ENCODE results near the gene IQGAP3. TPM values are rescaled to one million over a fixed set of nuclear protein-coding genes. Genes with fewer than 3 reads are reported as not detected.

IQGAP3 gene
- total RNA-seq, 1 donor from 2014 or later, result 43.1 TPM

DNA sequence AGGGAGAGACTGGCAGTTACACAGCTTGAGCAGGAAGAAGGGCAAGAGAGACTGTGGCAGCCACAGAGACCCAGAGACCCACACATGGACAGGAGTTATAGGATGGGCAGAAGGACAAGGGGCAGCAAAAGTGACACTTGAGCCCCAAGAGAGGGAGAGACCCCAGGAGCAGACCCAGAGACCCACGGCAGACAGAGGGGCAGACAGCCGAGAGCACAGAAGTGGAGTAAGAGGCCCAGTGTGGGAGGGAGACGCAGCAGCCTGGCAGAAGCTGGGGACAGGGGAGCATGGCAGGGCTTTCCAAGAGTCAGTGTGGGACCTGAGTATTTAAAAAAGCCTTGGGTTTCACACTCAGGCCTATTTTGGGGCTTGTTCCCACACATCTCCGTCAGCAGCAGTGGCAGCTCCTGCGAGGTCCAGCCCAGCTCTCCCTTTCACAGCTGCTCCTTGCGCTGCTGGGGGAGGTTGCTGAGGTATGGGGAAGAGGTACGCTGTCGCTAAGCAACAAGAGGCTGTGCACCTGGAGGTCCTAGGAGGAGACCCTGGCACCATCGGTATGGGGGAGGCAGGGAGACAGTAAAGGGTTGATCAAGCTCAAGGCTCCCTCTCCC is 62.8 kb downstream of the IQGAP3 start:
- peaks cover 15% of the 10 kb centered on the region for H3K4me1 Mint-ChIP-seq
- TF ChIP-seq, protein P1, sequence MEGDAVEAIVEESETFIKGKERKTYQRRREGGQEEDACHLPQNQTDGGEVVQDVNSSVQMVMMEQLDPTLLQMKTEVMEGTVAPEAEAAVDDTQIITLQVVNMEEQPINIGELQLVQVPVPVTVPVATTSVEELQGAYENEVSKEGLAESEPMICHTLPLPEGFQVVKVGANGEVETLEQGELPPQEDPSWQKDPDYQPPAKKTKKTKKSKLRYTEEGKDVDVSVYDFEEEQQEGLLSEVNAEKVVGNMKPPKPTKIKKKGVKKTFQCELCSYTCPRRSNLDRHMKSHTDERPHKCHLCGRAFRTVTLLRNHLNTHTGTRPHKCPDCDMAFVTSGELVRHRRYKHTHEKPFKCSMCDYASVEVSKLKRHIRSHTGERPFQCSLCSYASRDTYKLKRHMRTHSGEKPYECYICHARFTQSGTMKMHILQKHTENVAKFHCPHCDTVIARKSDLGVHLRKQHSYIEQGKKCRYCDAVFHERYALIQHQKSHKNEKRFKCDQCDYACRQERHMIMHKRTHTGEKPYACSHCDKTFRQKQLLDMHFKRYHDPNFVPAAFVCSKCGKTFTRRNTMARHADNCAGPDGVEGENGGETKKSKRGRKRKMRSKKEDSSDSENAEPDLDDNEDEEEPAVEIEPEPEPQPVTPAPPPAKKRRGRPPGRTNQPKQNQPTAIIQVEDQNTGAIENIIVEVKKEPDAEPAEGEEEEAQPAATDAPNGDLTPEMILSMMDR (conservative IDR thresholded peaks at IDR 0.05), result no peak
- peaks cover 8% of the 10 kb centered on the region for H3K27me3 Mint-ChIP-seq (ENCODE audit: low read depth)
- no peaks in the 10 kb centered on the region for H3K36me3 Mint-ChIP-seq (ENCODE audit: low read depth)
- H3K4me3 Mint-ChIP-seq, result no peak overlapping the region
- H3K27ac Mint-ChIP-seq (ENCODE audit: unreplicated experiment), result no peak overlapping the region
- no peaks in the 10 kb centered on the region for H3K9me3 Mint-ChIP-seq
- no peak for DNase-seq (ENCODE audit: low read depth, low spot score)

DNA sequence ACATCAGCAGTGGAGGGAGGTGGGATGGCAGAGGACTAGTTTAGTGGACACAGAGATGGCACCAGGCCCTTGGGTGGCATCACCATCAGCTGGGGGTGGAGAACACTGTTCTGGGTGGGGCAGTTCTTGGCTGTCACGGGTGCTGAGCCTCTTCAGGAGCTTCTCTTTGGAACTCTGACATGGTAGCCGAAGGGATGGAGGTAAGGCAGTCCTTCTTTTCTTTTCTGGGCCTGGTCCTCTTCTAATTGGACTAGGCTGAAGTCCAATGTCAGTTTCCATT is 63.5 kb downstream of the IQGAP3 start:
- TF ChIP-seq, protein P1 (conservative IDR thresholded peaks at IDR 0.05), result no peak
- H3K36me3 Mint-ChIP-seq (ENCODE audit: low read depth), result no peaks in the 10 kb centered on the region
- peaks cover 22% of the 10 kb centered on the region for H3K4me1 Mint-ChIP-seq
- H3K27ac Mint-ChIP-seq (ENCODE audit: unreplicated experiment), result no peak overlapping the region
- H3K9me3 Mint-ChIP-seq, result no peaks in the 10 kb centered on the region
- no peak overlapping the region for H3K4me3 Mint-ChIP-seq
- peaks cover 8% of the 10 kb centered on the region for H3K27me3 Mint-ChIP-seq (ENCODE audit: low read depth)
- DNase-seq (ENCODE audit: low read depth, low spot score), result no peak

DNA sequence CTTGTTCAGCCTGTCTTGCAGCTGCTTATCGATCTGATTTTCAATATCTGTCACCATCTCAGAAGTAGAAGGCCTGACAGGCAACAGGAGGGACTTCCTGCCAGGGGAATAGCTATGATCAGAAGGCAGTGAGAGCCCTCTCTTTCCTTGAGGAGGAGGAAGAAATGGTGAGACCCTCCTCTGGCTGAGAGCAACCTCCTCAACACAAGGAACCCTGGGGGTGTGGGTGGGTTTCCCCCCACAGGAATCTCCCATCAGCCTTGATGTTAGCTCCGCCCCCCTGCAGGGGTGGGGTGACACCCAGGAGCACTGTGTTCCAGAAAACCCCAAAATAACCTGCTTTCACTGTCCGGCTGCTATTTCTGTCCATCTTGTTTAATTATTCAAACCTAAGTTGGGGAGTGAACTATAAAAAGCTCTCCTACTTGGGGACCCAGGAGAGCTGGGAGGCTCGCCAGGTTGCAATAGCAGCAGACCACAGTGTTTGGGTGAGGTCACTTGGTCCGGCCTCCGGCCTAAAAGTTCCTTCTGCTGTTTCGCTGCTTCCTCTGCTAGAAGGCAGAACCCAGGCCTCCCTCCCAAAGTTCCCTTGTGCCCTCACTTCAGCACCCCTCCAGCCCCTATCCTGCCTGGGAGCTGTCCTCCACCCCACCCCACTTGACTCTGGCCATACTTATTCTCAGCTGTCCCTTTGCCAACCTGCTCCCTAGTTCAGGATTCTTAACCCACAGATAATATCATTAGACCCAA is 64.0 kb downstream of the IQGAP3 start:
- Mint-ChIP-seq H3K27me3 (ENCODE audit: low read depth) (peaks cover 8% of the 10 kb centered on the region), H3K36me3 (ENCODE audit: low read depth) (no peaks in the 10 kb centered on the region), H3K4me3 (no peak overlapping the region), H3K27ac (ENCODE audit: unreplicated experiment) (no peak overlapping the region), H3K4me1 (peaks cover 23% of the 10 kb centered on the region), H3K9me3 (no peaks in the 10 kb centered on the region)
- TF ChIP-seq, protein P1 (conservative IDR thresholded peaks at IDR 0.05), result no peak
- no peak for DNase-seq (ENCODE audit: low read depth, low spot score)

DNA sequence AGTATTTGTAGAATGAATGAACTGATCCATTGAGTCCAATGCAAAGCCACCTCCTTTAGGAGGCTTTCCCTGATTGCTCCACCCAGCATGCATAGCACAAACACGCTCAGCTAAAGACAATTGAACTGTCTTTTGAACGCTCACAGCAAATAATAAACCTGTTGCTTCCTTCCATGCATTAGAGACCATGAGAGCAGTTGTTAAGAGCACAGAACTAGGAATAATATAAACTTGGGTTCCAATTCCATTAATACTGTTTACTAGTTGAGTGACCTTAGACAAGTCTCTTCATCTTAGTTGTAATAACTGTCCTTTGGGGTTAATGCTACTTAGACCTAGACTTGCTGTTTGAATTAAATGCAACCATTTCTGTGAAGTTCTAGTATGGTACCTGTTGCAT is 65.9 kb downstream of the IQGAP3 start:
- H3K27ac Mint-ChIP-seq (ENCODE audit: unreplicated experiment), result no peak overlapping the region
- H3K36me3 Mint-ChIP-seq (ENCODE audit: low read depth), result no peaks in the 10 kb centered on the region
- H3K27me3 Mint-ChIP-seq (ENCODE audit: low read depth), result no peaks in the 10 kb centered on the region
- TF ChIP-seq, protein P1 (conservative IDR thresholded peaks at IDR 0.05), result no peak
- DNase-seq (ENCODE audit: low read depth, low spot score), result no peak
- no peaks in the 10 kb centered on the region for H3K9me3 Mint-ChIP-seq
- H3K4me1 Mint-ChIP-seq, result peaks cover 33% of the 10 kb centered on the region
- H3K4me3 Mint-ChIP-seq, result no peak overlapping the region

DNA sequence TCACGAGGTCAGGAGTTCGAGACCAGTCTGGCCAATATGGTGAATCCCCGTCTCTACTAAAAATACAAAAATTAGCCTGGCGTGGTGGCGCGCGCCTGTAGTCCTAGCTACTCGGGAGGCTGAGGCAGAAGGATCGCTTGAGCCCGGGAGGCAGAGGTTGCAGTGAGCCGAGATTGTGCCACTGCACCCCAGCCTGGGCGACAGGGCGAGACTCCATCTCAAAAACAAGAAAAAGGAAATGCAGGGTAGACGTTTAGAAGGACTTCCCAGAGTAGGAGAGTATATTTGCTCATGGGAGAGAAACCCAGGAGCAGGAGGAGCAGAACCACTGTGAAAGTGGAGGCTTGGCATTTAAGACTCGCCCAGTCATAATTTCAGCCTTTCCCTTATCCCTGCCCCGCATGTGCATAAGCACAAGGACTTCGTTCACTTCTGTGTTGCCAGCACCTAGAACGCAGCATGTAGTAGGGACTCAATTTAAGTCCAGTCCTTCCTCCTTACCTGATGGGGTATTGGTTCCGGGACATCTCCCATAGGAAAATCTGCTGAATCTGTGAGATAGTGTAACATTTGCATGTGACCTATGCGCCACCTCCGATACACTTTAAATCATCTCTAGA is 66.6 kb downstream of the IQGAP3 start:
- no peak for DNase-seq (ENCODE audit: low read depth, low spot score)
- Mint-ChIP-seq H3K36me3 (ENCODE audit: low read depth) (no peaks in the 10 kb centered on the region), H3K27ac (ENCODE audit: unreplicated experiment) (peak overlapping the region; percentile 81), H3K9me3 (no peaks in the 10 kb centered on the region), H3K27me3 (ENCODE audit: low read depth) (no peaks in the 10 kb centered on the region), H3K4me1 (peaks cover 36% of the 10 kb centered on the region), H3K4me3 (peak overlapping the region; percentile 86)
- TF ChIP-seq, protein P1 (conservative IDR thresholded peaks at IDR 0.05), result no peak

Data from neural crest cell (in vitro differentiated cells).